Keratinocyte (primary cell): ENCODE data around the gene NCBP2. TPM values are rescaled to one million over a fixed set of nuclear protein-coding genes. Genes with fewer than 3 reads are reported as not detected.

Experiments used
- DNase-seq: peaks from one replicate; pipeline ENCODE4 v3.0.0-alpha.2; 2011; ENCODE audit warnings: low read depth, missing footprints, low spot score
- FAIRE-seq: peaks from 2 replicates; lab custom pipeline; 2011; peaks lifted over from hg19 to GRCh38; lab: Jason Lieb, UNC
- H2AFZ ChIP-seq: 2 replicates; pipeline ENCODE4 v1.6.0; 2012; ENCODE audit warnings: low read length, control low read depth, inconsistent platforms; ENCODE audit not compliant: control insufficient read depth
- H3K27ac ChIP-seq: 2 replicates; pipeline ENCODE4 v1.5.1; 2011; ENCODE audit warnings: low read length; ENCODE audit not compliant: control insufficient read depth, insufficient read depth
- H3K27me3 ChIP-seq: 3 replicates; pipeline ENCODE4 v1.6.0; 2011; ENCODE audit warnings: low read length; ENCODE audit not compliant: control insufficient read depth, insufficient read depth; ENCODE audit errors: extremely low read depth
- H3K36me3 ChIP-seq, 2 experiments: 2 replicates in 1 of 2; 3 replicates in 1 of 2; pipeline ENCODE4 v1.5.1; 2011; ENCODE audit warnings: low read length in 2 of 2, mild to moderate bottlenecking in 1 of 2; ENCODE audit not compliant: control insufficient read depth in 2 of 2, insufficient read depth in 2 of 2; ENCODE audit errors: extremely low read depth in 1 of 2
- H3K4me1 ChIP-seq: 3 replicates; pipeline ENCODE4 v1.5.1; 2011; ENCODE audit warnings: low read length; ENCODE audit not compliant: control insufficient read depth, insufficient read depth; ENCODE audit errors: extremely low read depth
- H3K4me2 ChIP-seq: 3 replicates; pipeline ENCODE4 v1.6.0; 2011; ENCODE audit warnings: low read depth, low read length; ENCODE audit not compliant: control insufficient read depth, insufficient read depth; ENCODE audit errors: extremely low read depth
- H3K4me3 ChIP-seq, 3 experiments: fragments of 200-600 bp in 1 of 3; sonication (generic) in 1 of 3; 2 replicates in 2 of 3; 3 replicates in 1 of 3; pipeline ENCODE4 v1.5.1; 2011 to 2016; ENCODE audit warnings: low read length in 3 of 3, mild to moderate bottlenecking in 3 of 3, control low read depth in 2 of 3, inconsistent platforms in 1 of 3, low read depth in 1 of 3, mixed read lengths in 1 of 3, mixed run types in 1 of 3, moderate library complexity in 1 of 3; ENCODE audit not compliant: control insufficient read depth in 2 of 3, insufficient read depth in 2 of 3; ENCODE audit errors: extremely low read depth in 1 of 3
- H3K79me2 ChIP-seq: 2 replicates; pipeline ENCODE4 v1.6.0; 2012; ENCODE audit warnings: low read length; ENCODE audit not compliant: control insufficient read depth, insufficient read depth
- H3K9ac ChIP-seq: 3 replicates; pipeline ENCODE4 v1.6.0; 2011; ENCODE audit warnings: low read length; ENCODE audit not compliant: control insufficient read depth, insufficient read depth; ENCODE audit errors: extremely low read depth
- H3K9me1 ChIP-seq: 3 replicates; pipeline ENCODE4 v1.6.0; 2011; ENCODE audit warnings: low read length; ENCODE audit not compliant: control insufficient read depth, insufficient read depth; ENCODE audit errors: extremely low read depth
- H3K9me3 ChIP-seq: 2 replicates; pipeline ENCODE4 v1.5.1; 2012; ENCODE audit warnings: low read depth, low read length; ENCODE audit not compliant: control insufficient read depth
- H4K20me1 ChIP-seq: 3 replicates; pipeline ENCODE4 v1.6.0; 2011; ENCODE audit warnings: low read length; ENCODE audit not compliant: control insufficient read depth, insufficient read depth; ENCODE audit errors: extremely low read depth
- EZH2 ChIP-seq: IDR thresholded peaks from one replicate; pipeline ENCODE4 v1.6.1; 2012; ENCODE audit warnings: inconsistent platforms, mild to moderate bottlenecking, low read length, moderate library complexity
- dilution Hi-C: fragments of 300-500 bp; cut with MboI; formaldehyde crosslinking; loops from one replicate; pipeline ENCODE4 v1.7.0; 2020; ENCODE audit warnings: low sequenced_read_pairs; ENCODE audit not compliant: extremely low pct_ligation_motif_present
- polyA plus RNA-seq, 5 experiments: library from polyadenylated mRNA; depleted of rRNA in 3 of 5; stranded (reverse) in 3 of 5; stranded (forward) in 1 of 5; unstranded in 1 of 5; fragments of >200 nt; gene quantifications; 1 replicate in 1 of 5; 2 replicates in 3 of 5; 3 replicates in 1 of 5; pipeline versions ENCODE4 v1.2.1 to v1.2.3, GENCODE V29; 2011 to 2012; ENCODE audit warnings: missing spikeins in 2 of 5, low read depth in 1 of 5, low replicate concordance in 1 of 5
- TF ChIP-seq, protein P1 (sequence below), 3 experiments: IDR thresholded peaks in 1 of 3; conservative IDR thresholded peaks in 1 of 3; optimal IDR thresholded peaks in 1 of 3; 2 replicates in 2 of 3; 3 replicates in 1 of 3; pipeline versions ENCODE3 to v1.5.1; 2011; ENCODE audit warnings: low read length in 3 of 3, mild to moderate bottlenecking in 3 of 3, moderate library complexity in 2 of 3, control low read depth in 1 of 3, inconsistent platforms in 1 of 3; ENCODE audit not compliant: insufficient read depth in 2 of 3; ENCODE audit errors: extremely low read depth in 1 of 3

Gene NCBP2
- polyA plus RNA-seq, 1 donor (not counting 4 experiments of a cell fraction or from before 2014, with no cell fraction given), result 71.4 TPM

DNA sequence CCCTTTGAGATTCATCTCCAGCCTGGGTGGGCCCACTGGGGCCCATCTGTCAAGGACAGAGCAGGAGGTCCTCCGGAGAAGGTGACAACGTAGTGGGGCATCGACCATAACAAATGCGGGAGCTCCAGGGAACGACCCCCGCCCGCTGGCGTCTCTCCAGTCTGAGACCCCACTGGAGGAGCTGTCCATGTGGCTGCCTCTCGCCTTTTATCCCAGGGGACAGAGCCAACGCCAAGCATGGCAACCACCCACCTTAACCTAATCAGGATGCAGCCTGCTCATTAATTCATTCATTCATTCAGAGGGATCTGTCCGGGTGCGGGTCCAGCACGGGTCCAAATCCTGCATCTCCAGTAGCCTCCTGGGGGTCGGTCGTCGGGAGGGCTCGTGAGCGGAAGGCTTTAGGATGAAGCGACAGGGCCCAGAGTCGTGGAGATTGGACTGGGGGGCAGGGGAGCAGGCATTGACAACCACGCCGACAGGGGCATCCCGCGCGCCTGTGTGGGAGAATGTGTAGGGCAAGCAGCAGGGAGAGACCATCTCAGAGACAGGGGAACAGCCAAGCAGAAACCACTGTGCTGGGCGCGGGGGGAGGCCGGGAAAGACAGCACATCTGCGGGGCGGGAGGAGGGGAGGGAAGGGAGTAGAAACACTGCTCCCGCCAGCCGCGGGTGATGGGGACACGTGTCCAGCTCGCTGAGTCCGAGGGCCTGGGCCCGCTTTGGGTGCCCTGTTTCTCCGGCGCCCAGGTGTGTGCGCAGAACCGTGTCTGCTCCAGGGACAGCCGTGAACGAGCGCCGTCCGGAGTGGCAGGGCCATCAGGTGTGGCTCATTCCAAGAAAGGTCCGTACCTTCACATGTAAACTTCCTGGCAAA, 24.4 kb upstream of the NCBP2 start:
- H3K27me3 ChIP-seq, result no peaks in the 10 kb centered on the region
- H3K79me2 ChIP-seq, result no peaks in the 10 kb centered on the region
- H3K9ac ChIP-seq, result no peak overlapping the region
- H3K36me3 ChIP-seq, result peaks cover 0 to 1% of the 10 kb centered on the region in 2 experiments
- H3K4me2 ChIP-seq, result no peak overlapping the region
- DNase-seq, result no peak
- TF ChIP-seq, protein P1, sequence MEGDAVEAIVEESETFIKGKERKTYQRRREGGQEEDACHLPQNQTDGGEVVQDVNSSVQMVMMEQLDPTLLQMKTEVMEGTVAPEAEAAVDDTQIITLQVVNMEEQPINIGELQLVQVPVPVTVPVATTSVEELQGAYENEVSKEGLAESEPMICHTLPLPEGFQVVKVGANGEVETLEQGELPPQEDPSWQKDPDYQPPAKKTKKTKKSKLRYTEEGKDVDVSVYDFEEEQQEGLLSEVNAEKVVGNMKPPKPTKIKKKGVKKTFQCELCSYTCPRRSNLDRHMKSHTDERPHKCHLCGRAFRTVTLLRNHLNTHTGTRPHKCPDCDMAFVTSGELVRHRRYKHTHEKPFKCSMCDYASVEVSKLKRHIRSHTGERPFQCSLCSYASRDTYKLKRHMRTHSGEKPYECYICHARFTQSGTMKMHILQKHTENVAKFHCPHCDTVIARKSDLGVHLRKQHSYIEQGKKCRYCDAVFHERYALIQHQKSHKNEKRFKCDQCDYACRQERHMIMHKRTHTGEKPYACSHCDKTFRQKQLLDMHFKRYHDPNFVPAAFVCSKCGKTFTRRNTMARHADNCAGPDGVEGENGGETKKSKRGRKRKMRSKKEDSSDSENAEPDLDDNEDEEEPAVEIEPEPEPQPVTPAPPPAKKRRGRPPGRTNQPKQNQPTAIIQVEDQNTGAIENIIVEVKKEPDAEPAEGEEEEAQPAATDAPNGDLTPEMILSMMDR (optimal IDR thresholded peaks at IDR 0.05 in 1 of 3, IDR thresholded peaks at IDR 0.05 in 1 of 3, conservative IDR thresholded peaks at IDR 0.05 in 1 of 3; ENCODE audit: extremely low read depth in 1 of 3, insufficient read depth in 2 of 3, low read length in 3 of 3), result no peak
- no peak for TF ChIP-seq EZH2
- H3K4me1 ChIP-seq, result no peaks in the 10 kb centered on the region
- H3K27ac ChIP-seq, result no peak overlapping the region
- no peak overlapping the region for H2AFZ ChIP-seq
- H3K9me3 ChIP-seq, result no peaks in the 10 kb centered on the region
- dilution Hi-C loops, result no loop called here
- H4K20me1 ChIP-seq, result no peaks in the 10 kb centered on the region
- no peak overlapping the region for H3K4me3 ChIP-seq
- FAIRE-seq, result no peak
- no peaks in the 10 kb centered on the region for H3K9me1 ChIP-seq

DNA sequence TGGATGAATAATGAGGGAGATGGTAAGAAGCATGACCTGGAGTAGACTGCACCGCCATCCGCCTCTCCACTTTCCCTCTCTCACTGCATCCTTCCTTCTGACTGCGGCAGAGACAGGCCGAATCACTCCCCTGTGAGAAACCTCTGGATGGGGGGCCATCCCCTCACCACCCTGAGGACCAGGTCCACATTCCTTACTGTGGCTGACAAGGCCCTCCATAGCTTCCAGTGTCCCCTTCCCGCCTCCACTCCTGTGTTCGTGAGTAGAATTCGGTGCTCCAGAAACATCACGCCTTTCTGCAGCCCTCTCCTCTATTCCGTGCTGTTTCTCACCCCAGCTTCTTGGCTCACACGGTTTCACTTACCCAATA, 23.5 kb upstream of the NCBP2 start:
- no peaks in the 10 kb centered on the region for H3K9me1 ChIP-seq
- no peaks in the 10 kb centered on the region for H4K20me1 ChIP-seq
- no peaks in the 10 kb centered on the region for H3K9me3 ChIP-seq
- no peak overlapping the region for H3K27ac ChIP-seq
- no peak overlapping the region for H2AFZ ChIP-seq
- no peaks in the 10 kb centered on the region for H3K79me2 ChIP-seq
- peaks cover 0 to 1% of the 10 kb centered on the region in 2 experiments for H3K36me3 ChIP-seq
- no peak overlapping the region for H3K9ac ChIP-seq
- TF ChIP-seq, protein P1 (optimal IDR thresholded peaks at IDR 0.05 in 1 of 3, IDR thresholded peaks at IDR 0.05 in 1 of 3, conservative IDR thresholded peaks at IDR 0.05 in 1 of 3; ENCODE audit: extremely low read depth in 1 of 3, insufficient read depth in 2 of 3, low read length in 3 of 3), result no peak
- no peak for TF ChIP-seq EZH2
- H3K27me3 ChIP-seq, result no peaks in the 10 kb centered on the region
- no peaks in the 10 kb centered on the region for H3K4me1 ChIP-seq
- dilution Hi-C loops, result no loop called here
- H3K4me2 ChIP-seq, result no peak overlapping the region
- no peak for FAIRE-seq
- no peak for DNase-seq
- no peak overlapping the region for H3K4me3 ChIP-seq
